Measurements from ENCODE around the gene ACBD4. TPM values are rescaled to one million over a fixed set of nuclear protein-coding genes. Genes with fewer than 3 reads are reported as not detected.

Gene ACBD4
- total and polyA plus RNA-seq, 2 of the 4 experiments (the other 2 are of a cell fraction) = 2.3 to 5.7 TPM

GRCh38 chr17:45087504-45087975 is 47.9 kb upstream of the ACBD4 start:
- Histone ChIP-seq H3K4me1 (ENCODE audit: control insufficient read depth, insufficient read depth, low read length) (peaks cover 26% of the 10 kb centered on the region), H3K27me3 (ENCODE audit: control insufficient read depth, insufficient read depth, low read length) (no peaks in the 10 kb centered on the region), H3K56ac (ENCODE audit: extremely low read depth, insufficient read depth, low read length) (no peak overlapping the region), H3K4me2 (ENCODE audit: low read depth, low read length) (no peak overlapping the region), H4K5ac (ENCODE audit: low read depth, low read length) (peak overlapping the region; percentile 50), H2AFZ (replicated peaks; ENCODE audit: low read length, poor library complexity) (peak overlapping the region; percentile 12), H3K9ac (ENCODE audit: low read depth, low read length) (no peak overlapping the region; the same call in 1 of the 2 replicates), H2BK120ac (ENCODE audit: low read depth, low read length) (peak overlapping the region; percentile 54), H3K4ac (ENCODE audit: low read depth, low read length) (peak overlapping the region; percentile 80), H3K79me1 (ENCODE audit: low read depth in 1 of 2, low read length in 2 of 2) (peaks cover 15 to 63% of the 10 kb centered on the region in 2 experiments), H4K8ac (ENCODE audit: low read depth in 2 of 2, low read length in 2 of 2) (peak overlapping the region in 1 of 2 experiments; percentile 27; a peak in 1 of 4 replicates), H3K36me3 (ENCODE audit: control insufficient read depth, insufficient read depth, low read length) (peaks cover 51% of the 10 kb centered on the region), H3K4me3 (ENCODE audit: insufficient read depth, low read depth, low read length) (no peak overlapping the region), H3K9me3 (ENCODE audit: control insufficient read depth, insufficient read depth, low read length) (0 out of 2 replicates have a peak, but pooled peaks cover 2% of the 10 kb centered on the region), H2AK9ac (replicated peaks; ENCODE audit: low read depth, low read length, poor library complexity) (peak overlapping the region; percentile 72), H2BK20ac (ENCODE audit: low read depth, low read length) (no peak overlapping the region), H2BK5ac (ENCODE audit: low read depth, low read length, poor library complexity, severe bottlenecking) (peak overlapping the region; percentile 78), H3K9me1 (ENCODE audit: insufficient read depth, low read length) (peaks cover 26% of the 10 kb centered on the region), H3K18ac (ENCODE audit: low read depth, low read length) (peak overlapping the region; percentile 58), H3K27ac (ENCODE audit: insufficient read depth, low read length) (peak overlapping the region; percentile 85; the same call in 1 of the 2 replicates), H3K14ac (replicated peaks; ENCODE audit: low read depth, low read length) (peak overlapping the region; percentile 76; the same call in 1 of the 2 replicates), H3K23ac (ENCODE audit: low read depth, low read length) (peak overlapping the region; percentile 66), H4K91ac (ENCODE audit: insufficient read depth, low read depth, low read length) (peak overlapping the region; percentile 38), H2BK15ac (ENCODE audit: low read depth, low read length) (peak overlapping the region; percentile 25; the same call in 1 of the 3 replicates), H2AK5ac (ENCODE audit: low read depth, low read length) (peak overlapping the region; percentile 77; the same call in 1 of the 2 replicates), H4K20me1 (ENCODE audit: insufficient read depth, low read length) (peaks cover 5% of the 10 kb centered on the region)
- intact Hi-C loops (cut with micrococcal nuclease) = no loop called here
- 40% methylated on average over 1 of the region's 3 CpGs; no CpG with 5 or more reads in 1 of the 2 experiments for WGBS, 2 experiments (ENCODE audit: extremely low coverage in 2 of 2, insufficient read length in 1 of 2)
- dilution Hi-C loops (cut with HindIII; ENCODE audit: low sequenced_read_pairs, unreplicated experiment) = no loop called here
- no peak for TF ChIP-seq SMC3 (IDR thresholded peaks at IDR 0.05; ENCODE audit: low read depth, low read length)
- no peak for TF ChIP-seq USF2 (IDR thresholded peaks at IDR 0.05; ENCODE audit: low read depth, low read length)
- TF ChIP-seq MAZ (IDR thresholded peaks at IDR 0.05; ENCODE audit: borderline replicate concordance, low read depth, low read length) = no peak
- TF ChIP-seq ELK1 (IDR thresholded peaks at IDR 0.05; ENCODE audit: borderline replicate concordance, low read depth, low read length) = no peak
- DNase-seq (peak; percentile 62), ATAC-seq (ENCODE audit: low read depth) (peak; percentile 63)
- POLR2A ChIA-PET (ENCODE audit: unreplicated experiment) = interaction anchor here (0.8 kb wide), 1 partner anchor 27 kb away, joined by 4 read pairs; the partner anchor contains the start of gene NMT1
- BruUV-seq (replicated peaks) = no TSS peak
- in situ Hi-C loops (cut with MboI; ENCODE audit: low sequenced_read_pairs) = no loop called here
- CTCF ChIA-PET = interaction anchor here (0.7 to 1.1 kb wide), 2 partner anchors 8 to 12 kb away, joined by 3 read pairs; no protein-coding TSS in a partner anchor

Data from IMR-90 (cell line).